HEK293T (cell line): ENCODE data around the gene DNAAF1.
"Not testable (repeated sequence)": the region's sequence is repeated elsewhere in the genome, so short reads cannot be mapped to it uniquely, and the experiment has no call there.

Experiments
- CTCF ChIA-PET: fragments of 350-600 bp; formaldehyde crosslinking; extraction: SDS; loops from one replicate; lab custom pipeline; 2021; ENCODE audit warnings: antibody characterized with exemption, inconsistent platforms; lab: Yijun Ruan, JAX
- POLR2A ChIA-PET: fragments of 350-600 bp; formaldehyde crosslinking; extraction: SDS; loops from one replicate; lab custom pipeline; 2020; ENCODE audit warnings: antibody characterized with exemption, inconsistent platforms; lab: Yijun Ruan, JAX
- DNase-seq: peaks from one replicate; pipeline ENCODE4 v3.0.0; 2012; ENCODE audit warnings: mixed read lengths; ENCODE audit errors: extremely low spot score
- ARNT ChIP-seq: fragments of 450-650 bp; IDR thresholded peaks from 2 replicates; pipeline ENCODE4 v1.6.1; 2017; ENCODE audit warnings: mild to moderate bottlenecking
- BHLHE40 ChIP-seq: fragments of 450-650 bp; IDR thresholded peaks from 2 replicates; pipeline ENCODE4 v1.6.1; 2016; ENCODE audit warnings: mild to moderate bottlenecking, moderate library complexity, borderline replicate concordance
- CTBP1 ChIP-seq: fragments of 450-650 bp; IDR thresholded peaks from 2 replicates; pipeline ENCODE4 v1.6.1; 2016; ENCODE audit warnings: borderline replicate concordance
- ELF4 ChIP-seq: fragments of 450-650 bp; IDR thresholded peaks from 2 replicates; pipeline ENCODE4 v1.6.1; 2017; ENCODE audit warnings: antibody characterized with exemption
- FOXA1 ChIP-seq: fragments of 450-650 bp; IDR thresholded peaks from 2 replicates; pipeline ENCODE4 v1.6.1; 2016; ENCODE audit warnings: mild to moderate bottlenecking
- FOXK2 ChIP-seq: fragments of 450-650 bp; IDR thresholded peaks from 2 replicates; pipeline ENCODE4 v1.6.1; 2016; ENCODE audit warnings: mild to moderate bottlenecking
- FOXM1 ChIP-seq: fragments of 450-650 bp; IDR thresholded peaks from 2 replicates; pipeline ENCODE4 v1.6.1; 2017; ENCODE audit warnings: mild to moderate bottlenecking, borderline replicate concordance
- HDGF ChIP-seq: fragments of 450-650 bp; IDR thresholded peaks from 2 replicates; pipeline ENCODE4 v1.6.1; 2017; ENCODE audit warnings: antibody characterized with exemption, borderline replicate concordance
- L3MBTL2 ChIP-seq: fragments of 450-650 bp; conservative IDR thresholded peaks from 2 replicates; pipeline ENCODE4 v1.6.1; 2016; ENCODE audit warnings: mild to moderate bottlenecking
- LEF1 ChIP-seq: fragments of 450-650 bp; IDR thresholded peaks from 2 replicates; pipeline ENCODE4 v1.6.1; 2017; ENCODE audit warnings: mild to moderate bottlenecking, borderline replicate concordance
- NFRKB ChIP-seq: fragments of 450-650 bp; IDR thresholded peaks from 2 replicates; pipeline ENCODE4 v1.6.1; 2016; ENCODE audit warnings: mild to moderate bottlenecking, moderate library complexity
- SP1 ChIP-seq: fragments of 450-650 bp; IDR thresholded peaks from 2 replicates; pipeline ENCODE4 v1.6.1; 2017
- SUZ12 ChIP-seq: fragments of 450-650 bp; IDR thresholded peaks from 2 replicates; pipeline ENCODE4 v1.6.1; 2016; ENCODE audit warnings: mild to moderate bottlenecking
- TARDBP ChIP-seq: fragments of 450-650 bp; IDR thresholded peaks from 2 replicates; pipeline ENCODE4 v1.6.1; 2016
- ZNF384 ChIP-seq: fragments of 450-650 bp; IDR thresholded peaks from 2 replicates; pipeline ENCODE4 v1.6.1; 2016
- TF ChIP-seq, protein P1 (sequence below): fragments of 450-650 bp; IDR thresholded peaks from 2 replicates; pipeline ENCODE4 v1.6.1; 2016

The DNAAF1 gene

GRCh38 chr16:84215531-84215930, 70.4 kb downstream of the DNAAF1 start:
- DNase-seq = no peak
- CTCF ChIA-PET = interaction anchor here (0.6 kb wide), 1 partner anchor 153 kb away, joined by 3 read pairs; no protein-coding TSS in a partner anchor
- TF ChIP-seq SUZ12 (no peak), FOXA1 (no peak), ZNF384 (no peak), NFRKB (no peak), BHLHE40 (no peak)
- POLR2A ChIA-PET = no interaction called here

DNA sequence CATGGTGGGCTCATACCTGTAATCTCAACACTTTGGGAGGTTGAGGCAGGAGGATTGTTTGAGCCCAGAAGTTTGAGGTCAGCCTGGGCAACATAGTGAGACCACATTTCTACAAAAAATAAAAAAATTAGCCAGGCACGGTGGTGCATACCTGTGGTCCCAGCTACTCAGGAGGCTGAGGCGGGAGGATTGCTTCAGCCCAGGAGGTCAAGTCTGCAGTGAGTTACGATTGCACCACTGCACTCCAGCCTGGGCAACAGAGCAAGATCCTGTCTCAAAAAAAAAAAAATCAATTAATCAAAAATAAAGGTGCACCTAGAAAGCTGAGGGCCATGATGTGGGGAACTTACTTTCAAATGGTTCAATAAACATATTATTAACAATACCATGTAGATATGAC, 71.0 kb downstream of the DNAAF1 start:
- POLR2A ChIA-PET, DNase-seq: not testable (repeated sequence)
- CTCF ChIA-PET = interaction anchor here (0.6 kb wide), 1 partner anchor 153 kb away, joined by 3 read pairs; no protein-coding TSS in a partner anchor

DNA sequence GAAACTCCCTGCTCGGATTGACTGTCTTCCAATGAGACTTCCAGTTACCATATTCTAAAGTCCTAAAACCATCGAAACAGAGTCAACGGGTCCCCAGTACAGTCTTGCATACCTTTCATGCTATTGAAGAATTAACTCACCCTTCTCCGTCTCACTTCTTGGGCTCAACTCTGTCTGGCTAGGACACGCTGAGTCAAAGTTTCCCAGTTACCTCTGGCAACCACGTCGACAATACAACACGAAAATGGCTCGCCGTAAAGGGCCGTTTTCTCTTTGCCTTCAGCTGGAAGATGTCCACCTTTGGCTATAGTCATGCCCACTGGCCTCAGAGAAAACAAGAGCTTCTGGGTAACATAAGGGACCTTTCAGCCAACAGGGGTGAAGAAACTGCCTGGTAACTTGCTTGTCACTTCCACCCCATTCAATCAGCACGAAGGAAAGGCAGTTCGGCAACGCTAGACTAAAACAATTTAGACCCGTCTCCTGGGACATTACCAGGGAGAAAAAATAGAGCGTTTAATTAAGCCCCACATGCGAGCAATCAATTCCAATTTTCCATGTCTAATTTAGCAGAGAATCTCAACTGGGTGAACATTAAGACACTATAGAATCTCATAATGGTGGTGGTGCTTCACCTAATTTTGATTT, 73.2 kb downstream of the DNAAF1 start:
- no peak for DNase-seq
- TF ChIP-seq ZNF384 = no peak
- TF ChIP-seq SUZ12 = no peak
- TF ChIP-seq, protein P1, sequence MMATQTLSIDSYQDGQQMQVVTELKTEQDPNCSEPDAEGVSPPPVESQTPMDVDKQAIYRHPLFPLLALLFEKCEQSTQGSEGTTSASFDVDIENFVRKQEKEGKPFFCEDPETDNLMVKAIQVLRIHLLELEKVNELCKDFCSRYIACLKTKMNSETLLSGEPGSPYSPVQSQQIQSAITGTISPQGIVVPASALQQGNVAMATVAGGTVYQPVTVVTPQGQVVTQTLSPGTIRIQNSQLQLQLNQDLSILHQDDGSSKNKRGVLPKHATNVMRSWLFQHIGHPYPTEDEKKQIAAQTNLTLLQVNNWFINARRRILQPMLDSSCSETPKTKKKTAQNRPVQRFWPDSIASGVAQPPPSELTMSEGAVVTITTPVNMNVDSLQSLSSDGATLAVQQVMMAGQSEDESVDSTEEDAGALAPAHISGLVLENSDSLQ = no peak
- no peak for TF ChIP-seq ELF4
- TF ChIP-seq BHLHE40 = no peak
- no peak for TF ChIP-seq FOXA1
- TF ChIP-seq FOXM1 = no peak
- no peak for TF ChIP-seq L3MBTL2
- no peak for TF ChIP-seq HDGF
- TF ChIP-seq NFRKB = no peak
- no peak for TF ChIP-seq TARDBP
- no peak for TF ChIP-seq LEF1
- TF ChIP-seq SP1 = no peak
- no peak for TF ChIP-seq CTBP1
- ChIA-PET CTCF (interaction anchor here (0.7 kb wide), 1 partner anchor 15 kb away, joined by 5 read pairs; no protein-coding TSS in a partner anchor), POLR2A (no interaction called here)

DNA sequence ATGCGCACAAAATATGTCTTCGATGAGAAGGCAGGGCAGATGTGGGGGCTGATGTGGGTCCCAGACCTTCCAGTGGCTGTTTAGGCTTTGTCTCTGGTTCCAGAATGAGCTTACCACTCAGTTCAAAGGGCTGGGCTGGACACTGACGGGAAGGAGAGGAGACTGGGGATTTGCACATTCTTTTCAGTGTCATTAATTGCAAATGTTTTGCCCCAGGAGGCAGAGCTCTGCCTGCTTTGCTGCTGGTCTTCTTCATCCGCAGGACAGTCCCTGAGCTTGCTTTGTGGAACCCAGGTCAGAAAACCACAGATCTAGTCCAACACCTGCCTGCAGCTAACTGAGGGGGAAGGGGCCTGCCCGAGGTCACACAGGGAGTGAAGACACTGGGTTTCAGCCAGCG, 73.8 kb downstream of the DNAAF1 start:
- POLR2A ChIA-PET = no interaction called here
- TF ChIP-seq FOXK2 = no peak
- TF ChIP-seq ELF4 = no peak
- no peak for TF ChIP-seq HDGF
- TF ChIP-seq SUZ12 = no peak
- no peak for TF ChIP-seq FOXA1
- TF ChIP-seq L3MBTL2 = no peak
- no peak for TF ChIP-seq BHLHE40
- TF ChIP-seq CTBP1 = no peak
- no peak for TF ChIP-seq FOXM1
- TF ChIP-seq ZNF384 = no peak
- TF ChIP-seq TARDBP = no peak
- no peak for TF ChIP-seq NFRKB
- no peak for TF ChIP-seq ARNT
- TF ChIP-seq LEF1 = no peak
- no peak for DNase-seq
- CTCF ChIA-PET = no interaction called here

DNA sequence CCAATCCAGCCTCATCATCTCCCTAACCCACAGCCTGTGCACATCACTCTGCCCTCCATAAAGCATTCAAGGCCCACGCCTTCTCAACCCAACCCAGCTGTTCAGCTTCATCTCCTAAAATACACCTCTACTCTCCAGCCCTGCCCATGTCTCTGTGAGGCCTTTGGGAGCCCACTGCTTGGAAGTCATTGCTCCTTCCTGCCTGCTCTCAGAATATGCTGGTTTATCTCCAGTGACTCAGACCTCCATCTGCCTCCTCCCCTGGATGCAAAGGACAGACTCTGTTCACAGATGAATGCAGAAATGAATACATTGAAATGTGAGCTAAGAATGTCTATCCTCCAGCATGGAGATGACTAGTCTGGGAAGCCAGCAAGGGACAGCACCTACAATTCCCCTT, 75.7 kb downstream of the DNAAF1 start:
- DNase-seq = no peak
- TF ChIP-seq BHLHE40 = no peak
- TF ChIP-seq ARNT = no peak
- no peak for TF ChIP-seq CTBP1
- TF ChIP-seq NFRKB = no peak
- no peak for TF ChIP-seq ZNF384
- no peak for TF ChIP-seq TARDBP
- no peak for TF ChIP-seq FOXM1
- no peak for TF ChIP-seq ELF4
- no peak for TF ChIP-seq HDGF
- TF ChIP-seq L3MBTL2 = no peak
- TF ChIP-seq SP1 = no peak
- TF ChIP-seq SUZ12 = no peak
- no peak for TF ChIP-seq FOXA1
- no peak for TF ChIP-seq LEF1
- ChIA-PET POLR2A (no interaction called here), CTCF (no interaction called here)

- no peak for DNase-seq
- CTCF ChIA-PET = interaction anchor here (0.6 kb wide), 2 partner anchors 107 to 158 kb away, joined by 3 to 5 read pairs; partner anchors contain the start of gene MBTPS1
- POLR2A ChIA-PET = no interaction called here
- TF ChIP-seq, protein P1 = no peak
- TF ChIP-seq BHLHE40 (no peak), ZNF384 (no peak), FOXK2 (no peak)
These were observed 78.3 kb downstream of the DNAAF1 start for GRCh38 chr16:84223456-84223855.

GRCh38 chr16:84224554-84224953, 79.4 kb downstream of the DNAAF1 start:
- ChIA-PET CTCF (no interaction called here), POLR2A (no interaction called here)
- TF ChIP-seq, protein P1 = no peak
- TF ChIP-seq ARNT = no peak
- no peak for TF ChIP-seq LEF1
- TF ChIP-seq SUZ12 = no peak
- TF ChIP-seq FOXA1 = no peak
- no peak for DNase-seq
